Prostate gland (tissue), 2 donors: ENCODE data around the gene NODAL. TPM values are rescaled to one million over a fixed set of nuclear protein-coding genes. Genes with fewer than 3 reads are reported as not detected.
A peak's percentile ranks its signal among the peaks of the same experiment; 100 is the strongest.

ENCODE experiments used
- DNase-seq: peaks from one replicate; pipeline ENCODE4 v3.0.0-alpha.2; 2019; ENCODE audit warnings: low spot score
- H3K27ac ChIP-seq, 2 donors: fragments of 200-600 bp; sonication (generic); 2 replicates each; pipeline ENCODE4 v1.5.1; 2017 to 2019
- H3K27me3 ChIP-seq: fragments of 200-600 bp; sonication (generic); replicated peaks from 2 replicates; pipeline ENCODE4 v1.5.1; 2019; ENCODE audit not compliant: insufficient read depth
- H3K36me3 ChIP-seq, 2 donors: fragments of 200-600 bp; sonication (generic); 1 replicate in 1 of 2; 2 replicates in 1 of 2; pipeline versions ENCODE4 v1.5.1 to v1.8.1; 2017 to 2019
- H3K4me1 ChIP-seq: fragments of 200-600 bp; sonication (generic); replicated peaks from 2 replicates; pipeline ENCODE4 v1.5.1; 2019
- H3K4me3 ChIP-seq, 2 donors: fragments of 200-600 bp; sonication (generic); 2 replicates each; pipeline ENCODE4 v1.5.1; 2017 to 2019
- H3K9me3 ChIP-seq: fragments of 200-600 bp; sonication (generic); 2 replicates; pipeline ENCODE4 v1.5.1; 2017
- CTCF ChIP-seq, 4 experiments: fragments of 200-600 bp in 2 of 4; fragments of 450-650 bp in 2 of 4; sonication (generic) in 2 of 4; IDR thresholded peaks; 1 replicate in 3 of 4; 2 replicates in 1 of 4; pipeline ENCODE4 v1.5.1; 2016 to 2019; ENCODE audit warnings: antibody characterized with exemption in 4 of 4, mild to moderate bottlenecking in 2 of 4, moderate library complexity in 2 of 4
- POLR2A ChIP-seq: fragments of 450-650 bp; IDR thresholded peaks from one replicate; pipeline ENCODE4 v1.6.1; 2016; ENCODE audit warnings: antibody characterized with exemption, mild to moderate bottlenecking
- POLR2AphosphoS5 ChIP-seq: sonication (generic); formaldehyde crosslinking; IDR thresholded peaks from one replicate; pipeline ENCODE4 v1.6.1; 2017; ENCODE audit warnings: antibody characterized with exemption
- WGBS: methylation state at CpG from one replicate; pipeline ENCODE4 v1.1.5; 2018; 5-methylcytosine and 5-hydroxymethylcytosine counted together
- intact Hi-C: fragments of 100-400 bp; cut with DNase I; formaldehyde crosslinking; loops from one replicate; pipeline ENCODE4 v1.14.2; 2022
- total RNA-seq, 2 donors: library from RNA; depleted of rRNA; stranded (reverse); fragments of >200 nt; gene quantifications; one replicate each; pipeline ENCODE4 v1.1.0, GENCODE V29; 2016

NODAL gene
- total RNA-seq, 2 donors from 2014 or later, result not detected

GRCh38 chr10:70459061-70459773 is 17.7 kb upstream of the NODAL start:
- H3K9me3 ChIP-seq, result no peaks in the 10 kb centered on the region
- no peaks in the 10 kb centered on the region for H3K4me1 ChIP-seq
- TF ChIP-seq POLR2AphosphoS5 (no peak), POLR2A (no peak), CTCF (IDR thresholded peaks at IDR 0.05) (no peak)
- no peaks in the 10 kb centered on the region for H3K27me3 ChIP-seq
- DNase-seq, result no peak
- WGBS, result 45% methylated on average over 19 of the region's 19 CpGs
- H3K4me3 ChIP-seq, result no peak overlapping the region
- intact Hi-C loops, result no loop called here
- peak overlapping the region; percentile 36 to 65 for H3K27ac ChIP-seq
- H3K36me3 ChIP-seq, result no peaks in the 10 kb centered on the region

DNA sequence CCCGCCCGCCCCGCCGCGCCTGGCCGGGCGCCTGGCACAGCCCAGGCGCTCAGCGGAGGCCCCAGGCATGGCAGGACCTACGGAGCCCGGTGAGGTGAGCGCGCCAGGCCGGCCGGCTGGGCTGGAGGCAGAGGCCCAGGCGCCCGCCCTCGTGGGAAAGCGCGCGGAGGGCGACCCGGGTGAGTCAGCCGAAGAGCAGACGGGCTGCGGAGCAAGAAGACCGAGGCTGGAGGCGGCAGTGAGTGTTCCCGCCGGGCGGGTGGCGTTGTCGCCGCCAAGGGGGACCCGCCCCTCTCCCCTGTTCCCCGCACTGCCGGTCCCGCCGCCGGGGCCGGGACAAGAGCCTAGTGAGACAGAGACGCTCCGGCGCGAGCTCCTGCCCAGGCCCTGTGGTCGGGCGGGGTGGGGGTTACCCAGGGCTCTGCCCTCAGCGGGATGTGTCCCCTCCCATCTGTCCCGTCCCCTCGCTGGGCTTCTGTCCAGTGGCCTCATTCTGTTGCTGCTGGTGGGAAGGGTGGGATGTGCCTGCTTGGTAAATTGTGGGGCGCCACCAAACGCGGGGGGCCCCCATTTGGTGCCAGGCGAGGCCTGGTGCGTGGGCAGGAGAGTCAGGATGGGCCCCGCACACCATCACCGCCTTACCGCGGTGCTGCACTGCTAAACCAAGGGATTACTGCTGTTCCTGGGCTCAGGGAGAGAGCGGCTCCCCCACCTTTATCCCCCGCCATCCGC is 17.0 kb upstream of the NODAL start:
- DNase-seq, result peak; percentile 32
- 16% methylated on average over 38 of the region's 62 CpGs for WGBS
- H3K9me3 ChIP-seq, result no peaks in the 10 kb centered on the region
- H3K4me1 ChIP-seq, result no peaks in the 10 kb centered on the region
- intact Hi-C loops, result no loop called here
- no peaks in the 10 kb centered on the region for H3K36me3 ChIP-seq
- peak overlapping the region; percentile 36 to 65 for H3K27ac ChIP-seq
- peak in 1 of 4 experiments; percentile 26 for TF ChIP-seq CTCF (IDR thresholded peaks at IDR 0.05)
- no peak for TF ChIP-seq POLR2A
- no peak for TF ChIP-seq POLR2AphosphoS5
- H3K27me3 ChIP-seq, result no peaks in the 10 kb centered on the region
- H3K4me3 ChIP-seq, result peak overlapping the region; percentile 7 to 18

GRCh38 chr10:70457759-70458305 is 16.4 kb upstream of the NODAL start:
- H3K4me1 ChIP-seq, result no peaks in the 10 kb centered on the region
- TF ChIP-seq POLR2AphosphoS5 (no peak), POLR2A (no peak), CTCF (IDR thresholded peaks at IDR 0.05) (no peak)
- 59% methylated on average over 17 of the region's 17 CpGs for WGBS
- H3K4me3 ChIP-seq, result peak overlapping the region; percentile 7 to 18
- no peaks in the 10 kb centered on the region for H3K36me3 ChIP-seq
- intact Hi-C loops, result no loop called here
- DNase-seq, result no peak
- H3K9me3 ChIP-seq, result no peaks in the 10 kb centered on the region
- H3K27ac ChIP-seq, result peak overlapping the region; percentile 36 to 65
- no peaks in the 10 kb centered on the region for H3K27me3 ChIP-seq

DNA sequence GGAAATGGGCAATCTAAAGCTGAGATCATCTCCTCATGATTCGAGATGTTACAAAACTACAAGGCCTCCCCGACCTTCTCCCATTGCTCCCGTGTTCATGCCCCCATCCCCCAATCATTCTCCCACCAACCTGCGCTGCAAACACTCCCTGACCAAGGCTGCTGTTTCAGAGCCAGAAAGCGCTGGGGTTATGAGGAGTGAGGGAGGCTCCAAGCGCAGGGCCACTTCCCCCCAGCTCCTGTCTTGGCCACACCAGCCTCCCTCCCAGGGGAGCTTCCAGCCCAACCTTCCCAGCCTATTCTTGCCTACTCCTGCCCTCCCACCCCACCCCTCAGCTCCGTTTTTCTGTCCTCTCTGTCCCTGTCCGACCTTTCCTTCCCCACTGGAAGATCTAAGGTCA is 14.7 kb upstream of the NODAL start:
- no peak overlapping the region for H3K27ac ChIP-seq
- no peaks in the 10 kb centered on the region for H3K4me1 ChIP-seq
- DNase-seq, result no peak
- WGBS, result 85% methylated on average over 8 of the region's 8 CpGs
- H3K4me3 ChIP-seq, result no peak overlapping the region
- intact Hi-C loops, result no loop called here
- H3K36me3 ChIP-seq, result no peaks in the 10 kb centered on the region
- H3K27me3 ChIP-seq, result no peaks in the 10 kb centered on the region
- H3K9me3 ChIP-seq, result no peaks in the 10 kb centered on the region
- TF ChIP-seq POLR2A (no peak), POLR2AphosphoS5 (no peak), CTCF (IDR thresholded peaks at IDR 0.05) (no peak)
